Stimulated activated CD4-positive, alpha-beta T cell treated with anti-CD3 and anti-CD28 coated beads, Interleukin-1b, Interleukin-23, amount 100 ng/mL, for 4 hours (primary cell): ENCODE results near the gene TAS2R46.
"Not testable (repeated sequence)": the region's sequence is repeated elsewhere in the genome, so short reads cannot be mapped to it uniquely, and the experiment has no call there.

Experiments
- DNase-seq, 2 donors: peaks; one replicate each; pipeline ENCODE4 v3.0.0-alpha.2; 2020; ENCODE audit warnings: low read depth in 2 of 2

TAS2R46 gene, protein sequence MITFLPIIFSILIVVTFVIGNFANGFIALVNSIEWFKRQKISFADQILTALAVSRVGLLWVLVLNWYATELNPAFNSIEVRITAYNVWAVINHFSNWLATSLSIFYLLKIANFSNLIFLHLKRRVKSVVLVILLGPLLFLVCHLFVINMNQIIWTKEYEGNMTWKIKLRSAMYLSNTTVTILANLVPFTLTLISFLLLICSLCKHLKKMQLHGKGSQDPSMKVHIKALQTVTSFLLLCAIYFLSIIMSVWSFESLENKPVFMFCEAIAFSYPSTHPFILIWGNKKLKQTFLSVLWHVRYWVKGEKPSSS

DNA sequence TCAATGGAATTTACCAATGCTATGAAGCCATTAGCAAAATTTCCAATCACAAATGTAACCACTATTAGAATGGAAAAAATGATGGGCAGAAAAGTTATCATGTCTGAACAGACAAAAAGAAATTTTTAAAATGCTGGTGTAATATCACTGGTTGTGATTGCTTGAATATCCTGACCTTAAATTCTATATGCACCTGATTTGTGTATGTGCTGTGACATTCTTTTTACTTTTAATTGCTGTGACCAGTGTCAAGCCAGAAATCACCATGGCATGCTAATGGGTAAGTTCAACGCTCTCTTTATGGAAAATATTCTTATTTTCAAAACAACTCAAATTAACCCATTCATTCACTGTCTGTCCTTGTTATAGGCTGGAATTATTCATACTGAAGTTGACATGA, at the start of gene TAS2R46:
Gene TAS2R46, minus strand, starts transcription at position 101 of the 400 bp plus-strand sequence. Its CDS starts 0 bp downstream, at position 101.
- DNase-seq, result not testable (repeated sequence)

DNA sequence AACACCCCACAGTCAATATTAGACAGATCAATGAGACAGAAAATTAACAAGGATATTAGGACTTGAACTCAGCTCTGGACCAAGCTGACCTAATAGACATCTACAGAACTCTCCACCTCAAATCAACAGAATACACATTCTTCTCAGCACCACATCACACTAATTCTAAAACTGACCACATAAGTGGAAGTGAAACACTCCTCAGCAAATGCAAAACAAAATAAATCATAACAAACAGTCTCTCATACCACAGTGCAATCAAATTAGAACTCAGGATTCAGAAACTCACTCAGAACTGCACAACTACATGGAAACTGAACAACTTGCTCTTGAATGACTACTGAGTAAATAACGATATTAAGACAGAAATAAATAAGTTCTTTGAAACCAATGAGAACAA, 49.1 kb upstream of the TAS2R46 start:
- DNase-seq, result not testable (repeated sequence)

DNA sequence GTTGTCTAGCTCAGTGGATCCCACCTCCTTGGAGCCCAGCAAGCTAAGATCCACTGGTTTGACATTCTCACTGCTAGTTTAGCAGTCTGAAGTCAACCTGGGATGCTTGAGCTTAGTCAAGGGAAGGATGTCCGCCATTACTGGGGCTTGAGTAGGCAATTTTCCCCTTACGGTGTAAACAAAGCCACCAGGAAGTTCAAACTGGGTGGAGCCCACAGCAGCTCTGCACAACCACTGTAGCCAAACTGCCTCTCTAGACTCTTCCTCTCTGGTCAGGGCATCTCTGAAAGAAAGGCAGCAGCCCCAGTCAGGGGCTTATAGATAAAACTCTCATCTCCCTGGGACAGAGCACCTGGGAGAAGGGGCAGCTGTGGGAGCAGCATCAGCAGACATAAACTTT, 46.8 kb upstream of the TAS2R46 start:
- DNase-seq, result no peak

DNA sequence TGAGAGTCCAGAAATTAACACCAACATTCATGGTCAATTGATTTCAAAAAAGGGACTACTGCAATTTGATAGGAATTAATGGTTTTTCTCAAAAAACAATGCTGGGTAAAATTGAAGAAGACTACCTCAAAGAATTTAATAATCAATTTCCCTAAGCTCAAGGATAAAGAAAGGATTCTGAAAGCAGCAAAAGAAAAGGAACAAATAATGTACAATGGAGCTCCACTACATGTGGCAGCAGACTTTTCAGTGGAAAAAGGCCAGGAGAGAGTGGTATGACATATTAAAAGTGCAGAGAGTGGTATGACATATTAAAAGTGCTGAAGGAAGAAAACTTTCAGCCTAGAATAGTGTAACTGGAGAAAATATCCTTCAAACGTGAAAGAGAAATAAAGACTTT, 45.6 kb upstream of the TAS2R46 start:
- DNase-seq, result no peak

DNA sequence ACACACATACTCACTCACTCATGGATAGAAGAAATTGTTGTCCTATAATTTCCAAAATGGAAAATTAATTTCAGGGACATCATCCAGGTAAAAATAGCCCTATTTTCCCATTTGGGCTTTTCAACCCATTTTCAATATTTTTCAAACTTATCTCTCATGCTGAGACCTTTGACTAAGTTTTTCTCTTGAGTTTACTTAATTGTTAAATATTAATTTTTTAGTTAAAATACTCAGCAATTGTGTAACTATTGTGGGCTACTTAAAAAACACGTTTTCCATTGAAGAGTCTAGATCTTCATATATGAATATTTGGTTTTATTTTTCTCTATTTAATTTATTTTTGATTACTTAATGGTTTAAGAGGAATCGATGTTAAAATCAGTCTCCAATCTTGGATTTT, 44.2 kb upstream of the TAS2R46 start:
- DNase-seq, result no peak

DNA sequence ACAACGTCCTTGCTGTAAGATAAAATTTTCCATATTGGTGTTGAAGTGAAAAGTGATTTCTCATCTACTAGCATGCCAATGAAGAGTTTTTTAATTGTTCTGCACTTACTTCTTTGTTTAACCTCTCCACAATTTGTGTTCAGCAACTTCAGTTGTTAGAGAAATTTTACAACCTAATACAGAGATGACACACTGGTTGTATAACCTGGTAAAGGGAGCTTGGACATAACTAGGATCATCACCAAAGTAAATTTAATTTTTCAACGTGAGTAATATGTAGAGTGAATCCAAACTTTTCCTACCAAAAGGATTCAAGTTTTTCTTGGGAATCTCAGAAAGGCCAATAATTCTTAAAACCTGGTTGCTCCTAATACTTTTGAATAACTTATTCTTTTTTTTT, 43.5 kb upstream of the TAS2R46 start:
- no peak for DNase-seq

DNA sequence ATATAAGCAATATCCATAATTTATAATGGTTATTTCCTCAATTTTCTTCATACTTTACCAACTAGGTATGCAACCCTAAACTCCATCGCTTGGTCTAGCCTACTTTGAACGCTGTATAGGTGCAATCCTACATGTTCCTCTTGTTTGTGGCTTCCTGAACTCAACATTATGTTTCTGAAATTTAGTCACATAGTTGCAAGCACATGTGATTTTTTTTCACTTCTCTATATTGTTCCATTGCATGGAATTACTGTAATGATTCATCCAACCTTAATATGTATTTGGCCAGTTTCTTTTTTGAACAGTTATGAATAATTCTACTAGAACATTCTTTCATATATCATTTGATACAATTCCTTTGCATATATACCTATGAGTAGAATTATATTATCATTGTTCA, 32.8 kb upstream of the TAS2R46 start:
- DNase-seq, result not testable (repeated sequence)

DNA sequence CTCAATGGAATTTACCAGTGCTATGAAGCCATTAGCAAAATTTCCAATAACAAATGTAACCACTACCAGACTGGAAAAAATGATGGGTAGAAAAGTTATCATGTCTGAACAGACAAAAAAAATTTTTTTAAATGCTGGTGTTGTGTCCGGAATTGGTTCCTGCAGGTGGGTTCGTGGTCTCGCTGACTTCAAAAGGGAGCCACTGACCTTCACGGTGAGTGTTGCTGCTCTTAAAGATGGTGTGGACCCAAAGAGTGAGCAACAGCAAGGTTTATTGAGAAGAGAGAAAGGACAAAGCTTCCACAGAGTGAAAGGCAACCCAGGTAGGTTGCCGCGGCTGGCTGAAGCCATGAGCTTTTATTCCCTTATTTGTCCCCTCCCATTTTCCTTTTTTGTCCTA, 30.0 kb upstream of the TAS2R46 start, which contains the start of gene TAS2R43:
Gene TAS2R43, minus strand, starts transcription at position 186 of the 400 bp plus-strand sequence. Its CDS starts 84 bp downstream, at position 102.
- no peak for DNase-seq

DNA sequence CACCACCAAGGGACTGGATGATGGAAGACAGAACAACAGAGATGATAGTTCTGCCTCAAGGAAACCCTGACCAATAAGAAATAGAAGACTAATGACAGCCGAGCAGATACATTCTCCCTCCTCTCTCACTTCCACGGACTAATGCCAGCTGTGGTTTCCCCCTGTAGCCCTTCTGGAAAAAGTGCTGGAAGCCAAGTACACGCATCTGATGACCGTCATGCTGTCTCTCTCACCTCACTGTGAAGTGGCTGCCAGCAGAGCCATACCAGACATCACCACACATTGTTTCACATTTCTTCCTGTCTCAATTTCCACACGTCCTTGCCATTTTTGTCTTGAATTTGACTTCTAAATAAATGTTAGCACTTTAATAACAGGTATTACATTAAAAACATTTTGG, 27.2 kb upstream of the TAS2R46 start:
- no peak for DNase-seq

DNA sequence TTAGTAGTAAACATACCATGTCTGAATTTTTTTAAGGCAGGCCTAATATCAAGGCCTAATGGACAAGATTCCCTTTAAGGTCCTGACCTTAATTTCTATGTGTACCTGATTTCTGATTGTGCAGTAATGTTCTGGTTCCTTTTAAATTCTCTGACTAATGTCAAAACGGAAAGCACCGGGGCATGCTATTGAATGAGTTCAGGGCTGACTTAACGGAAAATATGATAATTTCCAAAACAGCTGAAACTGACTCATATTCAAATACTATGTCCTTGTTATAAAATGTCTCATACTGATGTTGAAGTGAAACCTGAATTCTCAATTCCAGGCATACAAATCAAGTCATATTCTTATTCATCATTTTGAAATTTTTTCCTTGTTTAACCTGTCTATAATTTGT, 23.3 kb upstream of the TAS2R46 start:
- DNase-seq, result no peak

DNA sequence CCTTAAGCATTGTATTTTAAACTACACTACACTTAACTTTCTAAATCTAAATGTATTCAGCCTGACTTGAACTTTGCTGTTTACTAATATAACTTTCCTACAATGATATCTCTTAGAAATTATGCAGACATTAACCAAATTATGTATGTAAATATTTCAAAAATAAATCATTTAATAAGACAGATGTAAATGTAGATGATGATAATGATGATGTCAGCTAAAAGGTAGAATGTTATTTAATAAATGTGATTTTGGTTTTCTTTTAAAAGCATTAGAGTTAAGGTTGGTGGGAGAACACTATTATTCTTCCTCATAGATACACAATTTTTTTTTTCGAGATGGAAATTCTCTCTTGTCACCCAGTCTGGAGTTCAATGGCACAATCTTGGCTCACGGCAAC, 19.9 kb upstream of the TAS2R46 start:
- no peak for DNase-seq

DNA sequence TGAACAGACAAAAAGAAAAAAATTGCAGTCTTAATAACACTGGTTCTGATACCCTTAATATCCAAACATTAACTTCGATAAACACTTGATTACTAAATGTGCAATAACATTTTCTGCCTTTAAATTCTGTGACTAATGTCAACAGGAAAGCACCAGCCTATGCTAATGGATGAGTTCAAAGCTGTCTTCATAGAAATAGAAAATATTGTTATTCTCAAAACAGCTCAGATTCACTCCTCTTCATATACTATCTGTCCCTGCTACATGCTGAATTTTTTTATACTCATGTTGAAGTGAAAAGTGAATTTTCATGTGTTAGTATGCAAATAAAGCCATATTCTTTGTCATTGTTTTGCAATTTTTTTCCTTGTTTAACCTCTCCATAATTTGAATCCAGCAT, 16.2 kb upstream of the TAS2R46 start:
- no peak for DNase-seq

DNA sequence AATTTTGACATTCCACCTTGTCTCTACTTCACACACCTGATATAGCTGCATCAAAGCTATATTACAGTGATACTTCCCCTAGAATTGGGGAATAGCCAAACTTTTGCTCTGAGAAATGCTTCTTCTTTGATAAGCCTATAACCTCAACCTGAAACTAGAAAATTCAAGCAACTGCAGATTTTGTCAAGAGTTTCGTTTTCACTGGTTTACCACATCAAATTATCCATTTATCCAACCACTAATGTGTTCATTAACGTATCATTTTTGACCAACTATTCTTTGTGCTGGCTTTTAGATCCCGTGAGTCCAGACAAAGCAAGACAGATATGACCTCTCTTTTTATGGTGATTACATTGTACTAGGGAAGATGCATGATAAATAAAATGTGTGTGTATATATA, 13.5 kb upstream of the TAS2R46 start:
- no peak for DNase-seq

DNA sequence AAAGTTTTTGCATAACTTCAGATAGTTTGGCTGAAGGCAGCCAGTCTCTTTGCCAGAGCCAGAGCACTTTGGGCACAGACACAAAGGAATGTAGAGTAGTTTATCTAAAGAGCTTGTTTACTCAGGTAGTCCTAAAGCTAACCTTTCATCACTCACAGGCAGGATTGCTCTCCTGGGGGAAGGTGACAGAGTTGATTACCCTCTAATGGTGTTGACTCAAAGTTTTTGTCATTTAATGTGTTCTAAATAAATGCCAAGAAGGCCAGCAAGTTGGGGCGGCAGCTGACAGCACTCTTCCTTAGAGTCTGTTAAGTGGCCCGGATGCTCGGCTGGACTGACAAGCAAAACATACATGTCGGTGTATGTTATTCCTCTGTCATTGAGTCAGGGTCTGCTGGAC, 9.3 kb upstream of the TAS2R46 start:
- no peak for DNase-seq

DNA sequence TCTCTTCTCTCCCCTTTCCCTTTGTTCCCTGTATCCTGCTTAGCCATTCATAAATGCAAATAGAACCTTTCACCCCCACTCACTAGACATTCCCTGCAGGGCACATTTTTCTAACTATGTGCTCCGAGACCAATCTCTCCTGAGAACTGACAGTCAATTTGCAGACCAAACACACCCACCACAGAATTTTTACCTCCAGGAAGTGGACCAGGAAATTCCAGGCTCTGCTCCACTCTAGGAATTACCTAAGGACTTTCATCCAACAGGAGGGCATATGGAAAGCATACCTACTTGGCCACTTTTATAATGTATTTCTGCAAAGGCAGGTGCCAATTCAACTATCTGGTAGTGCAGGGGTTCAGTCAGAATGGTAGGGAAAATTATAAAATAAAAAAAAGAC, 8.9 kb upstream of the TAS2R46 start:
- DNase-seq, result no peak

DNA sequence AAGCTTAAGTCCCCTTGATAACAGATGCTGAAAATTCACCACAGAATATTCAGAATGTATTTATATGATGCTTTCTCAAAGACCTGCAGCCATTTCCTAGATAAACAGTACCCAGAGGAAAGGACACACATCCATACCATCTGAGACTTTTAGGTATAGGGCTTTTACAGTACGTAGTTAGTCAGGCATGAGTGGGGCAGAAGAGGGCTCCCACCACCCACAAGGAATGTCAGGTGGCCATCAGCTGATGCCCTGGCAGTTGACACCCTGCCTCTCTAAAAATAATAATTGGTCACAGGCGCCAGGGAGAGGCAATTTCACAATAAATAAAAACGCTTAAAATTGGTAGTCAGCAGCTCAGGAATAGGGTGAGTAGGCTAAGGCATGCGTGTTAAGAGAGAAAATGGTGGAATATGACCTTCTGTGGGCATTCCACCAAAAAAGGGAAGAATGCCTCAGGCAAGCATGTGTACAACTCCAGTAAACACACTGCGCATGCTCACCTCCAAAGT, 7.8 kb upstream of the TAS2R46 start:
- DNase-seq, result no peak

DNA sequence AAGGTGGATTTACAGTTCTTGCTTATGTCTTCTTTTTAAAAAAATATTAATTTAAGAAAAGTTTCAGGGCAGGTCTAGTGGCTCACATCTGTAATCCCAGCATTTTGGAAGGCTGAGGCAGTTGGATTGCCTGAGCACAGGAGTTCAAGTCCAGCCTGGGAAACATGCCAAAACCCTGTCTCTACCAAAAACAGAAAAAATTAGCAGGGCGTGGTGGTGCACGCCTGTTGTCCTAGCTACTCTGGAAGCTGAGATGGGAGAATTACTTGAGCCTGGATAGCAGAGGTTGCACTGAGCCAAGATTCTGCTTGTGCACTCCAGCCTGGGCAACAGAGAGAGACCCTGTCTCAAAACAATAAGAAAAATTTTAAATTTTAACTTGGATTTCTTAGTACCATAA, 5.4 kb upstream of the TAS2R46 start:
- DNase-seq, result no peak

DNA sequence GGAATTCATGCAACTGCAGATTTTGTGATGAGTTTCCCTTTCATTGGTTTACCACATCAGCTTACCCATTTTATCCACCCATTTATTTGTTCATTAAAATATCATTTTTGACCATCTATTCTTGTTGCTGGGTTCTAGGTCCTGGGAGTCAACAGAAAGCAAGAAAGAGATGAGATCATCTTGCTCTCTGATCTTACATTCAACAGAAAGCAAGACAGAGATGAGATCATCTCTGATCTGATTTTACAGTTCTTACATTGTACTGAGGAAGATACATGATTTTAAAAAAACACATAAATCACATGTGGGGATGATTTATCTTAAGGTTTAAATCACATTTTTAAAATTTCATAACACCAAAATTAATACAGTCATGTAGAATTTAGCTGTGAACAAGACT, 2.3 kb downstream of the TAS2R46 start:
- no peak for DNase-seq

DNA sequence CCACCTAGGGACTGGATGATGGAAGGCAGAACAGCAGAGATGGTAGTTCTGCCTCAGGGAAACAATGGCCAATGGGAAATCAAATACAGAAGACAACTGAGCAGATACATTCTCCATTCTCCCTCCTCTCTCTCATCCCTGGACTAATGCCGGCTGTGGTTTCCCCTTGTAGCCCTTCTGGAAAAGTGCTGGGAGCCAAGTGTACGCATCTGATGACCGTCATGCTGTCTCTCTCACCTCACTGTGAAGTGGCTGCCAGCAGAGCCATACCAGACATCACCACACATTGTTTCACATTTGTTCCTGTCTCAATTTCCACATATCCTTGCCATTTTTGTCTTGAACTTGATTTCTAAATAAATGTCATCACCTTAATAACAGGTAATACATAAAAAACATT, 3.1 kb downstream of the TAS2R46 start:
- DNase-seq, result no peak

DNA sequence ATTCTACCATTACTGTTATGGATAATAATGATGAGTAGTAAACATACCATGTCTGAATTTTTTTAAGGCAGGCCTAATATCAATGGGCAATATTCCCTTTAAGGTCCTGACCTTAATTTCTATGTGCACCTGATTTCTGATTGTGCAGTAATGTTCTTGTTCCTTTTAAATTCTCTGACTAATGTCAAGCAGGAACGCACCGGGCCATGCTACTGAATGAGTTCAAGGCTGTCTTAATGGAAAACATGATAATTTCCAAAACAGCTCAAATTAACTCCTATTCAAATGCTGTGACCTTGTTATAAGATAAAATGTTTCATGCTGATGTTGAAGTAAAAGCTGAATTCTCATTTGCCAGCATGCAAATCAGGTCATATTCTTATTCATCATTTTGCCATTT, 6.8 kb downstream of the TAS2R46 start:
- DNase-seq, result no peak

DNA sequence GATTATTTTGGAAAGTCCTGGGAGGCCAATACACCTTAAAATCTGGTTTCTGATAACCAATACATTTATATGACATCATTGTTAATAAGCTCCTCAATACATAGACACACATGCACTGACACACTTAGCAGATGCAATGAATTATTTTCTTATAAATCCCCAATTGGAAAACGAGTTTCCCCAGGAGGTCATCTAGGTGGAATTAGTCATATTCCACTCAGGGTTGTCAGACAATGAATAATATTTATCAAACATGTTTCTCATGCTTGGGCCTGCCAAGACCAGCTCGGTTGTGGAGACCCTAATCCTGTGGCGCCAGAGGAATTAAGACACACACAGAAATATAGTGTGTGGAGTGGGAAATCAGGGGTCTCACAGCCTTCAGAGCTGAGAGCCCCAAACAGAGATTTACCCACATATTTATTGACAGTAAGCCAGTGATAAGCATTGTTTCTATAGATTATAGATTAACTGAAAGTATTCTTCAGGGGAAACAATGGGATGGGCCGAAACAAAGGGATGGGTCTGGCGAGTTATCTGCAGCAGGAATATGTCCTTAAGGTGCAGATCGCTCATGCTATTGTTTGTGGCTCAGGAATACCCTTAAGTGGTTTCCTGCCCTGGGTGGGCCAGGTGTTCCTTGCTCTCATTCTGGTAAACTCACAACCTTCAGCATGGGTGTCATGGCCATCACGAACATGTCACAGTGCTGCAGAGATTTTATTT, 12.1 kb downstream of the TAS2R46 start:
- DNase-seq, result not testable (repeated sequence)

DNA sequence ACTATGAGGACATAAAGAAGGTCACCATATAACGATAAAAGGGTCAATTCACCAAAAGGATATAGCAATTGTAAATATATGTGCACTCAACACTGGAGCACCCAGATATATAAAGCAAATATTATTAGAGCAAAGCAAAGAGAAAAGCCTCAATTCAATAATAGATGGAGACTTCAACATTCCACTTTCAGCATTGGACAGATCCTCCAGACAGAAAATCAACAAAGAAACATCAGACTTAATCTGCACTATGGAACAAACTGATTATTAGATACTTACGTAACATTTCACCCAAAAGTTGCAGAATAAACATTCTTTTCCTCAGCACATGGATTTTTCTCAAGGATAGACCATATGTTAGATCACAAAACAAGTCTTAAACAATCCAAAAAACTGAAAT, 20.7 kb downstream of the TAS2R46 start:
- not testable (repeated sequence) for DNase-seq

DNA sequence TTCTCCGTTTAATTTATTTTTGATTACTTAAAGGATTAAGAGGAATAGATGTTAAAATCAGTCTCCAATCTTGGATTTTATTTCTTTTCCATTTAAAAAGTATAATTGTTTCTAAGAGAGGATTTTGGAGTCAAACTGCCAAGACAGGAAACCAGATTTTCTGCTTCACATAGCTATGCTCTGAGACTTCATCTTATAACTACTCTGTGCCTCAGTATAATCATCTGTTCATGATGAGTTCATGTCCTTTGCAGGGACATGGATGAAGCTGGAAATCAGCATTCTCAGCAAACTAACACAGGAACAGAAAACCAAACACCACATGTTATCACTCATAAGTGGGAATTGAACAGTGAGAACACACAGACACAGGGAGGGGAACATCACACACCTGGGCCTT, 21.9 kb downstream of the TAS2R46 start:
- DNase-seq, result no peak
